Measurements from ENCODE around the gene TRIM39.

The TRIM39 gene

GRCh38 chr6:30328397-30328796, 1.7 kb downstream of the TRIM39 start:
- no peak for DNase-seq

- no peak for DNase-seq
Observed at GRCh38 chr6:30329331-30329730, 2.6 kb downstream of the TRIM39 start.

- DNase-seq = no peak
Observed at GRCh38 chr6:30331981-30332380, 5.3 kb downstream of the TRIM39 start.

GRCh38 chr6:30334075-30334783, 7.5 kb downstream of the TRIM39 start:
- DNase-seq = no peak

- DNase-seq = no peak
Observed at GRCh38 chr6:30340589-30341054, 13.9 kb downstream of the TRIM39 start.

- no peak for DNase-seq
Observed at GRCh38 chr6:30341218-30341617, 14.5 kb downstream of the TRIM39 start.

GRCh38 chr6:30341728-30342127, 15.0 kb downstream of the TRIM39 start:
- no peak for DNase-seq

GRCh38 chr6:30344191-30344867, 17.6 kb downstream of the TRIM39 start:
- DNase-seq = no peak

GRCh38 chr6:30344868-30345671, 18.3 kb downstream of the TRIM39 start, which contains the start of gene RPP21:
Gene RPP21 (plus strand): TSS chr6:30345156. CDS start chr6:30345172, 16 bp downstream.
- DNase-seq = peak; percentile 74

- no peak for DNase-seq
Observed at GRCh38 chr6:30345852-30346251, 19.1 kb downstream of the TRIM39 start.

GRCh38 chr6:30348957-30349356, 22.2 kb downstream of the TRIM39 start:
- no peak for DNase-seq

GRCh38 chr6:30349421-30350177, 22.9 kb downstream of the TRIM39 start:
- no peak for DNase-seq

GRCh38 chr6:30350524-30350923, 23.8 kb downstream of the TRIM39 start:
- no peak for DNase-seq

- DNase-seq = no peak
Observed at GRCh38 chr6:30352550-30352949, 25.8 kb downstream of the TRIM39 start.

- no peak for DNase-seq
Observed at GRCh38 chr6:30355281-30355680, 28.6 kb downstream of the TRIM39 start.

GRCh38 chr6:30356536-30356935, 29.8 kb downstream of the TRIM39 start:
- DNase-seq = no peak

- DNase-seq = peak; percentile 26
Observed at GRCh38 chr6:30357678-30358540, 31.2 kb downstream of the TRIM39 start.

- no peak for DNase-seq
Observed at GRCh38 chr6:30359276-30359675, 32.5 kb downstream of the TRIM39 start.

- no peak for DNase-seq
Observed at GRCh38 chr6:30360139-30360538, 33.4 kb downstream of the TRIM39 start.

- no peak for DNase-seq
Observed at GRCh38 chr6:30361661-30362060, 34.9 kb downstream of the TRIM39 start.

GRCh38 chr6:30363459-30363858, 36.7 kb downstream of the TRIM39 start:
- no peak for DNase-seq

GRCh38 chr6:30364591-30364990, 37.9 kb downstream of the TRIM39 start:
- DNase-seq = no peak
